ENCODE measurements around the gene PLXNA4.

GRCh38 chr7:132414857-132415256 is 161.4 kb downstream of the PLXNA4 start:
- TF ChIP-seq GATA2 (IDR thresholded peaks at IDR 0.05; ENCODE audit: low read depth, low read length) = no peak
- TF ChIP-seq GATA3 (IDR thresholded peaks at IDR 0.05; ENCODE audit: low read depth, low read length) = no peak

All from SH-SY5Y (cell line).